C4-2B (cell line): Measurements from ENCODE around the gene SLC12A9.

ENCODE experiments used
- ZFX ChIP-seq: fragments of 450-650 bp; IDR thresholded peaks from 2 replicates; pipeline ENCODE4 v1.6.1; 2017
- TF ChIP-seq, protein P1 (sequence below): fragments of 450-650 bp; conservative IDR thresholded peaks from 2 replicates; pipeline ENCODE4 v1.5.1; 2017; ENCODE audit warnings: mild to moderate bottlenecking

- TF ChIP-seq, protein P1, sequence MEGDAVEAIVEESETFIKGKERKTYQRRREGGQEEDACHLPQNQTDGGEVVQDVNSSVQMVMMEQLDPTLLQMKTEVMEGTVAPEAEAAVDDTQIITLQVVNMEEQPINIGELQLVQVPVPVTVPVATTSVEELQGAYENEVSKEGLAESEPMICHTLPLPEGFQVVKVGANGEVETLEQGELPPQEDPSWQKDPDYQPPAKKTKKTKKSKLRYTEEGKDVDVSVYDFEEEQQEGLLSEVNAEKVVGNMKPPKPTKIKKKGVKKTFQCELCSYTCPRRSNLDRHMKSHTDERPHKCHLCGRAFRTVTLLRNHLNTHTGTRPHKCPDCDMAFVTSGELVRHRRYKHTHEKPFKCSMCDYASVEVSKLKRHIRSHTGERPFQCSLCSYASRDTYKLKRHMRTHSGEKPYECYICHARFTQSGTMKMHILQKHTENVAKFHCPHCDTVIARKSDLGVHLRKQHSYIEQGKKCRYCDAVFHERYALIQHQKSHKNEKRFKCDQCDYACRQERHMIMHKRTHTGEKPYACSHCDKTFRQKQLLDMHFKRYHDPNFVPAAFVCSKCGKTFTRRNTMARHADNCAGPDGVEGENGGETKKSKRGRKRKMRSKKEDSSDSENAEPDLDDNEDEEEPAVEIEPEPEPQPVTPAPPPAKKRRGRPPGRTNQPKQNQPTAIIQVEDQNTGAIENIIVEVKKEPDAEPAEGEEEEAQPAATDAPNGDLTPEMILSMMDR, result no peak
- TF ChIP-seq ZFX, result no peak
Observed at GRCh38 chr7:100890653-100891567, 38.4 kb downstream of the SLC12A9 start.
